HFFc6 (cell line): ENCODE results near the gene GPR146. TPM values are rescaled to one million over a fixed set of nuclear protein-coding genes. Genes with fewer than 3 reads are reported as not detected.

Experiments
- DNase-seq: peaks from one replicate; pipeline ENCODE4 v3.0.0-alpha.2; 2018
- H3K27ac Mint-ChIP-seq: 2 replicates; pipeline ENCODE4 v1.8.0; 2020; ENCODE audit warnings: mild to moderate bottlenecking, mixed read lengths
- H3K27me3 Mint-ChIP-seq: 2 replicates; pipeline ENCODE4 v1.8.0; 2021; ENCODE audit warnings: mild to moderate bottlenecking, moderate library complexity, mixed read lengths; ENCODE audit not compliant: insufficient read depth
- H3K36me3 Mint-ChIP-seq: 2 replicates; pipeline ENCODE4 v1.8.0; 2021; ENCODE audit warnings: low read depth, mixed read lengths
- H3K4me1 Mint-ChIP-seq: 2 replicates; pipeline ENCODE4 v1.8.0; 2020; ENCODE audit warnings: low read depth, mixed read lengths
- H3K4me3 Mint-ChIP-seq: 2 replicates; pipeline ENCODE4 v1.8.0; 2020; ENCODE audit warnings: mild to moderate bottlenecking, moderate library complexity, mixed read lengths
- H3K9me3 Mint-ChIP-seq: 2 replicates; pipeline ENCODE4 v1.8.0; 2020; ENCODE audit warnings: mild to moderate bottlenecking, mixed read lengths
- CTCF ChIP-seq: fragments of 200-600 bp; sonication (generic); IDR thresholded peaks from 2 replicates; pipeline ENCODE4 v1.5.0; 2021; ENCODE audit warnings: antibody characterized with exemption, mild to moderate bottlenecking
- total RNA-seq, 6 experiments: library from RNA; stranded (reverse); fragmentation: NEBNext Ultra II Directional; extraction: Animal tissue kit (Norgen Biotek cat#: 25700); gene quantifications; 2 replicates in 1 of 6; 3 replicates in 5 of 6; pipeline ENCODE4 v1.2.3, GENCODE V29; 2021

Gene GPR146
- total RNA-seq, 6 experiments from 2014 or later, result 0.26 to 0.92 (median 0.52) TPM

DNA sequence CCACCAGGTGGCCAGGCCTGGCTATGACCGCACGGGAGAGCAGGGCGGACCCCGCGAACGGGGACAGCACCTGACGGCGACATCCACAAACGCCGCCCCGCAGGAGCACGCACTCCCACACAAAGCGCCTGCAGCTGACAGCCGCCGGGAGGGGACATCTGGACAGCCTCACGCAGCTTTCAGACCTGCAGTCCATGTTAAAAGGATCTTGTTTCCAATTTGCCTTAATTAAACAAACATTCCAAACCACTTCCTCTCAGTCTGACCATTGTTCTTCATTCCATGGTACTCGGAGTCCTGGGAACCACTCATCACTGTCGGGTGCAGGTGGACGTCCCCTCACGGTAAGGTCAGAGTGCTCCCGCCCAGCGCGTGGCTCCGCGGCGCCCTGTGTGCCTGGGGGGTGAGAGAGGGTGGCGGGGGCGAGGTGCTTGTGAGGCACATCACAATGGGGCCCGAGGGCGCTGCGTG lies 37.6 kb downstream of the GPR146 start:
- TF ChIP-seq CTCF, result no peak
- no peak overlapping the region for H3K4me3 Mint-ChIP-seq
- peaks cover 3% of the 10 kb centered on the region for H3K27me3 Mint-ChIP-seq
- peak; percentile 41 for DNase-seq
- no peaks in the 10 kb centered on the region for H3K36me3 Mint-ChIP-seq
- H3K27ac Mint-ChIP-seq, result no peak overlapping the region
- H3K9me3 Mint-ChIP-seq, result no peaks in the 10 kb centered on the region
- H3K4me1 Mint-ChIP-seq, result peaks cover 25% of the 10 kb centered on the region

GRCh38 chr7:1083729-1084657 lies 39.6 kb downstream of the GPR146 start:
- Mint-ChIP-seq H3K4me3 (no peak overlapping the region), H3K27me3 (no peaks in the 10 kb centered on the region; the same call in 1 of the 2 replicates), H3K36me3 (no peaks in the 10 kb centered on the region), H3K9me3 (no peaks in the 10 kb centered on the region), H3K27ac (no peak overlapping the region), H3K4me1 (peaks cover 45% of the 10 kb centered on the region)
- TF ChIP-seq CTCF, result no peak
- DNase-seq, result no peak

DNA sequence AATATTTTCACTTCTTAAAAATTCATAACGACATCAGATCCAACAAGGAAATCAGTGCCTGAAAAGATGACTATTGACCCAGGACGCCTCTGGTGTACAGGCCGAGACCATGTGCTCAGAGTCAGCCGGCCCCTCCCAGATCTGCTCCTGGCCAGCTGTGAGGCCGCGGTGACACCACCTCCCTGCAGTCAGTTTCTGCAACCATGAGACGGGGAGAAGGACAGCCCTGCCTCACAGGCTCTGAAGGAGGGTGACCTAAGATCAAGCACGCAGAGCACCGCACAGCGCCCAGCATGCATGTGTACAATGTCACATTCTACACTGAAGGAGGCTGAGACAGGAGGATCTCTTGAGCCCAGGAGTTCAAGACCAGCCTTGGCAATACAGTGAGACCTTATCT lies 40.9 kb downstream of the GPR146 start:
- Mint-ChIP-seq H3K9me3 (no peaks in the 10 kb centered on the region), H3K27ac (no peak overlapping the region), H3K36me3 (no peaks in the 10 kb centered on the region), H3K27me3 (no peaks in the 10 kb centered on the region; the same call in 1 of the 2 replicates), H3K4me3 (no peak overlapping the region), H3K4me1 (peaks cover 48% of the 10 kb centered on the region)
- TF ChIP-seq CTCF, result no peak
- DNase-seq, result no peak

DNA sequence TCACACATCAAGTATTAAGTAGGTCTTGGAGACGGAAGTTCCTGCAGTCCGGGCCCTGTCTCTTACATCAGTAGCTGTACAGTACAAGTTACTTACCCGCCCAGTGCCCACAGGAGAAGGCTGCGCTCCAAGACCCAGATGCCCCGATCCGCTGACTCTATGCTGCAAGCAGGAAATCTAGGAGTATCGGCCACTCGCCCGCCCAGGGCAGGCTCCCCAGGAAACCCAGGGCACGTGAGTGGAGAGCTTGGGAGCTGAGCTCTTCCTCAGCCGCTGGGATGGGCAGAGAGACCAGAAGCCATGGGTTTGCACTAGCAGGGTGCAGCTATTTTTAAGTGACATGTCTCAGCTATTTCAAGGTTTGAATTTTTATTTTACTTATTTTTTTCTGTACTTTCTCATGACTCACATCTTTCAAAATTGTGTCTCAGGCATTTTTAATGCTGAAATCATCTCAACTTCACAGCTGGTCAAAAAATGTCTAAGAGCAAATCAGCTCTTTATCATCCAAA lies 41.6 kb downstream of the GPR146 start:
- no peak overlapping the region; the same call in 1 of the 2 replicates for H3K4me3 Mint-ChIP-seq
- no peaks in the 10 kb centered on the region for H3K36me3 Mint-ChIP-seq
- H3K4me1 Mint-ChIP-seq, result peaks cover 53% of the 10 kb centered on the region
- peak; percentile 22 for DNase-seq
- no peaks in the 10 kb centered on the region for H3K9me3 Mint-ChIP-seq
- no peak overlapping the region for H3K27ac Mint-ChIP-seq
- no peaks in the 10 kb centered on the region; the same call in 1 of the 2 replicates for H3K27me3 Mint-ChIP-seq
- no peak for TF ChIP-seq CTCF

- peak overlapping the region; percentile 90 for H3K27ac Mint-ChIP-seq
- DNase-seq, result peak; percentile 46
- no peaks in the 10 kb centered on the region for H3K9me3 Mint-ChIP-seq
- H3K4me1 Mint-ChIP-seq, result peaks cover 55% of the 10 kb centered on the region
- peaks cover 4% of the 10 kb centered on the region for H3K36me3 Mint-ChIP-seq
- peak overlapping the region; percentile 92 for H3K4me3 Mint-ChIP-seq
- H3K27me3 Mint-ChIP-seq, result no peaks in the 10 kb centered on the region; the same call in 1 of the 2 replicates
- peak; percentile 99 for TF ChIP-seq CTCF
Observed at GRCh38 chr7:1086588-1087464, 42.5 kb downstream of the GPR146 start.
